Measurements from ENCODE around the gene DYNC2H1. TPM values are rescaled to one million over a fixed set of nuclear protein-coding genes. Genes with fewer than 3 reads are reported as not detected.
"Not testable (repeated sequence)": the region's sequence is repeated elsewhere in the genome, so short reads cannot be mapped to it uniquely, and the experiment has no call there.

DYNC2H1 gene
- total and polyA plus RNA-seq, 12 donors = 2.2 to 5.9 (median 3.9) TPM

- DNase-seq (no peak), ATAC-seq (no peak)
- no peak overlapping the region for H3K4me3 ChIP-seq
- H3K4me1 ChIP-seq = no peaks in the 10 kb centered on the region
- H3K9me3 ChIP-seq = peaks cover 0 to 12% (median 0%) of the 10 kb centered on the region in 11 donors
- H3K27ac ChIP-seq = no peak overlapping the region
- intact Hi-C loops (cut with DNase I) = no loop called here
- no peaks in the 10 kb centered on the region for H3K27me3 ChIP-seq
- TF ChIP-seq CTCF (IDR thresholded peaks at IDR 0.05) = no peak
- peaks cover 0 to 20% (median 0%) of the 10 kb centered on the region in 9 donors for H3K36me3 ChIP-seq
- WGBS, 2 donors = 73 to 74% methylated on average over 1 of the region's 1 CpG
Measured at GRCh38 chr11:103368145-103368544, 258.9 kb downstream of the DYNC2H1 start.

- no peaks in the 10 kb centered on the region for H3K27me3 ChIP-seq
- WGBS, 2 donors = 69 to 85% methylated on average over 1 of the region's 1 CpG
- H3K4me3 ChIP-seq = no peak overlapping the region
- DNase-seq = no peak
- H3K36me3 ChIP-seq = peaks cover 0 to 20% (median 0%) of the 10 kb centered on the region in 9 donors
- no peak for ATAC-seq
- no peak overlapping the region for H3K27ac ChIP-seq
- intact Hi-C loops (cut with DNase I) = no loop called here
- no peak for TF ChIP-seq CTCF (IDR thresholded peaks at IDR 0.05)
- H3K9me3 ChIP-seq = peaks cover 0 to 31% (median 12%) of the 10 kb centered on the region in 11 donors
- no peaks in the 10 kb centered on the region for H3K4me1 ChIP-seq
Measured at GRCh38 chr11:103370076-103370475, 260.9 kb downstream of the DYNC2H1 start.

GRCh38 chr11:103372906-103373305 is 263.7 kb downstream of the DYNC2H1 start:
- Histone ChIP-seq H3K36me3 (peaks cover 0 to 20% (median 0%) of the 10 kb centered on the region in 9 donors), H3K27ac (no peak overlapping the region), H3K9me3 (peaks cover 0 to 38% (median 12%) of the 10 kb centered on the region in 11 donors), H3K27me3 (no peaks in the 10 kb centered on the region), H3K4me3 (no peak overlapping the region), H3K4me1 (no peaks in the 10 kb centered on the region)
- WGBS, 2 donors = 92 to 93% methylated on average over 2 of the region's 2 CpGs
- ATAC-seq (no peak), DNase-seq (no peak)
- intact Hi-C loops (cut with DNase I) = no loop called here
- TF ChIP-seq CTCF (IDR thresholded peaks at IDR 0.05) = no peak

- peaks cover 0 to 38% (median 12%) of the 10 kb centered on the region in 11 donors for H3K9me3 ChIP-seq
- DNase-seq; intact Hi-C loops (cut with DNase I); H3K4me3 ChIP-seq; H3K4me1 ChIP-seq; H3K27ac ChIP-seq; ATAC-seq; H3K27me3 ChIP-seq: not testable (repeated sequence)
- H3K36me3 ChIP-seq = peaks cover 0 to 15% (median 0%) of the 10 kb centered on the region in 9 donors
- WGBS, 2 donors = 33 to 56% methylated on average over 3 of the region's 3 CpGs
Measured at GRCh38 chr11:103374227-103374626, 265.0 kb downstream of the DYNC2H1 start.

GRCh38 chr11:103378931-103379330 is 269.7 kb downstream of the DYNC2H1 start:
- Histone ChIP-seq H3K9me3 (peaks cover 0 to 19% (median 6%) of the 10 kb centered on the region in 11 donors), H3K27ac (no peak overlapping the region), H3K36me3 (no peaks in the 10 kb centered on the region), H3K4me1 (no peaks in the 10 kb centered on the region), H3K27me3 (no peaks in the 10 kb centered on the region), H3K4me3 (no peak overlapping the region)
- ATAC-seq = no peak
- WGBS, 2 donors = 93 to 97% methylated on average over 2 of the region's 2 CpGs
- DNase-seq = no peak
- intact Hi-C loops (cut with DNase I) = no loop called here
- no peak for TF ChIP-seq CTCF (IDR thresholded peaks at IDR 0.05)

All from heart right ventricle (tissue), 16 donors.